IMR-90 (cell line): ENCODE results near the gene NPAS3. TPM values are rescaled to one million over a fixed set of nuclear protein-coding genes. Genes with fewer than 3 reads are reported as not detected.

Experiments
- ATAC-seq: fragments of 200-7000 bp; cut with Tn5 transposase; 2 replicates; pipeline ENCODE4 v1.9.1; 2020; ENCODE audit warnings: low read depth, mild to moderate bottlenecking, moderate library complexity
- BruUV-seq: library from RNA; stranded (reverse); fragments of 400-500 nt; replicated peaks from 2 replicates; lab custom pipeline; 2021; lab: Mats Ljungman, UMichigan
- CTCF ChIA-PET: fragments of 300-600 bp; formaldehyde crosslinking; extraction: SDS; loops from one replicate; lab custom pipeline; 2021; ENCODE audit warnings: antibody characterized with exemption; lab: Yijun Ruan, JAX
- POLR2A ChIA-PET: fragments of 300-600 bp; sonication (Branson Sonifier 250); formaldehyde crosslinking; loops from one replicate; lab custom pipeline; 2022; ENCODE audit warnings: antibody characterized with exemption; ENCODE audit not compliant: unreplicated experiment; lab: Charles Lee
- DNase-seq: peaks from one replicate; pipeline ENCODE4 v3.0.0; 2013
- H2AFZ ChIP-seq: replicated peaks from 2 replicates; pipeline ENCODE3; 2013; ENCODE audit warnings: low read length, mild to moderate bottlenecking; ENCODE audit not compliant: poor library complexity
- H2AK5ac ChIP-seq: 2 replicates; pipeline ENCODE4 v1.6.1; 2013; ENCODE audit warnings: low read depth, low read length, inconsistent platforms
- H2AK9ac ChIP-seq: replicated peaks from 2 replicates; pipeline ENCODE3; 2013; ENCODE audit warnings: mild to moderate bottlenecking, low read depth, low read length, moderate library complexity; ENCODE audit not compliant: poor library complexity
- H2BK120ac ChIP-seq: 2 replicates; pipeline ENCODE4 v1.6.1; 2013; ENCODE audit warnings: low read depth, low read length, inconsistent platforms
- H2BK15ac ChIP-seq: 3 replicates; pipeline ENCODE4 v1.6.1; 2013; ENCODE audit warnings: low read depth, low read length, inconsistent platforms
- H2BK20ac ChIP-seq: 2 replicates; pipeline ENCODE4 v1.6.1; 2013; ENCODE audit warnings: low read depth, mild to moderate bottlenecking, inconsistent platforms, low read length, moderate library complexity
- H2BK5ac ChIP-seq: 2 replicates; pipeline ENCODE4 v1.6.1; 2013; ENCODE audit warnings: mild to moderate bottlenecking, low read depth, low read length, inconsistent platforms; ENCODE audit not compliant: poor library complexity, severe bottlenecking
- H3K14ac ChIP-seq: replicated peaks from 2 replicates; pipeline ENCODE4 v1.6.1; 2013; ENCODE audit warnings: low read depth, low read length, inconsistent platforms
- H3K18ac ChIP-seq: 2 replicates; pipeline ENCODE4 v1.6.1; 2013; ENCODE audit warnings: low read depth, low read length, control low read depth
- H3K23ac ChIP-seq: 2 replicates; pipeline ENCODE4 v1.6.1; 2013; ENCODE audit warnings: low read depth, low read length, inconsistent platforms
- H3K27ac ChIP-seq: 2 replicates; pipeline ENCODE4 v1.5.1; 2013; ENCODE audit warnings: mild to moderate bottlenecking, control low read depth, low read length; ENCODE audit not compliant: insufficient read depth
- H3K27me3 ChIP-seq: 2 replicates; pipeline ENCODE4 v1.6.1; 2013; ENCODE audit warnings: low read length; ENCODE audit not compliant: control insufficient read depth, insufficient read depth
- H3K36me3 ChIP-seq: 2 replicates; pipeline ENCODE4 v1.6.1; 2013; ENCODE audit warnings: low read length, mixed read lengths; ENCODE audit not compliant: control insufficient read depth, insufficient read depth
- H3K4ac ChIP-seq: 2 replicates; pipeline ENCODE4 v1.6.1; 2013; ENCODE audit warnings: low read depth, low read length, inconsistent platforms
- H3K4me1 ChIP-seq: 2 replicates; pipeline ENCODE4 v1.6.1; 2013; ENCODE audit warnings: low read length, mixed read lengths; ENCODE audit not compliant: control insufficient read depth, insufficient read depth
- H3K4me2 ChIP-seq: 2 replicates; pipeline ENCODE4 v1.6.1; 2013; ENCODE audit warnings: low read depth, mild to moderate bottlenecking, control low read depth, low read length, moderate library complexity
- H3K4me3 ChIP-seq: 2 replicates; pipeline ENCODE4 v1.5.1; 2013; ENCODE audit warnings: low read depth, mild to moderate bottlenecking, control low read depth, low read length, moderate library complexity; ENCODE audit not compliant: insufficient read depth
- H3K56ac ChIP-seq: 2 replicates; pipeline ENCODE4 v1.6.1; 2013; ENCODE audit warnings: low read length, inconsistent platforms; ENCODE audit not compliant: insufficient read depth; ENCODE audit errors: extremely low read depth
- H3K79me1 ChIP-seq, 2 experiments: 2 replicates each; pipeline ENCODE4 v1.6.1; 2013; ENCODE audit warnings: low read length in 2 of 2, inconsistent platforms in 1 of 2, low read depth in 1 of 2
- H3K9ac ChIP-seq: 2 replicates; pipeline ENCODE4 v1.6.1; 2013; ENCODE audit warnings: low read depth, low read length, control low read depth
- H3K9me1 ChIP-seq: 2 replicates; pipeline ENCODE4 v1.6.1; 2013; ENCODE audit warnings: low read length, inconsistent platforms; ENCODE audit not compliant: insufficient read depth
- H3K9me3 ChIP-seq: 2 replicates; pipeline ENCODE4 v1.6.1; 2013; ENCODE audit warnings: low read length; ENCODE audit not compliant: control insufficient read depth, insufficient read depth
- H4K20me1 ChIP-seq: 2 replicates; pipeline ENCODE4 v1.6.1; 2013; ENCODE audit warnings: low read length, inconsistent platforms; ENCODE audit not compliant: insufficient read depth
- H4K5ac ChIP-seq: 2 replicates; pipeline ENCODE4 v1.6.1; 2013; ENCODE audit warnings: mild to moderate bottlenecking, low read depth, low read length, control low read depth
- H4K8ac ChIP-seq, 2 experiments: 2 replicates each; pipeline ENCODE4 v1.6.1; 2013; ENCODE audit warnings: low read depth in 2 of 2, low read length in 2 of 2, control low read depth in 1 of 2, inconsistent platforms in 1 of 2
- H4K91ac ChIP-seq: 2 replicates; pipeline ENCODE4 v1.6.1; 2013; ENCODE audit warnings: low read depth, low read length, inconsistent platforms; ENCODE audit not compliant: insufficient read depth
- BHLHE40 ChIP-seq: fragments of 150-350 bp; IDR thresholded peaks from 2 replicates; pipeline ENCODE4 v1.6.1; 2016; ENCODE audit warnings: mild to moderate bottlenecking, low read depth, low read length
- CEBPB ChIP-seq: IDR thresholded peaks from 2 replicates; pipeline ENCODE4 v1.6.1; 2012; ENCODE audit warnings: low read depth, low read length, improper control_type of control experiment
- CHD1 ChIP-seq: IDR thresholded peaks from 2 replicates; pipeline ENCODE4 v1.6.1; 2012; ENCODE audit warnings: low read depth, low read length, improper control_type of control experiment
- CTCF ChIP-seq: conservative IDR thresholded peaks from 2 replicates; pipeline ENCODE4 v1.5.1; 2012; ENCODE audit warnings: mild to moderate bottlenecking, low read depth, low read length, improper control_type of control experiment
- ELK1 ChIP-seq: fragments of 150-350 bp; IDR thresholded peaks from 2 replicates; pipeline ENCODE4 v1.6.1; 2016; ENCODE audit warnings: low read depth, mild to moderate bottlenecking, low read length, moderate library complexity, borderline replicate concordance
- FOS ChIP-seq: fragments of 150-350 bp; IDR thresholded peaks from 2 replicates; pipeline ENCODE4 v1.6.1; 2016; ENCODE audit warnings: low read depth, low read length
- MAFK ChIP-seq: IDR thresholded peaks from 2 replicates; pipeline ENCODE4 v1.6.1; 2012; ENCODE audit warnings: low read depth, low read length, improper control_type of control experiment
- MAZ ChIP-seq: IDR thresholded peaks from 2 replicates; pipeline ENCODE4 v1.6.1; 2012; ENCODE audit warnings: low read depth, mild to moderate bottlenecking, low read length, improper control_type of control experiment, moderate library complexity, borderline replicate concordance
- MXI1 ChIP-seq: IDR thresholded peaks from 2 replicates; pipeline ENCODE4 v1.6.1; 2012; ENCODE audit warnings: low read depth, mild to moderate bottlenecking, low read length, moderate library complexity, borderline replicate concordance
- NFE2L2 ChIP-seq: fragments of 150-350 bp; IDR thresholded peaks from 2 replicates; pipeline ENCODE4 v1.6.1; 2016; ENCODE audit warnings: low read depth, mild to moderate bottlenecking, low read length
- POLR2A ChIP-seq: IDR thresholded peaks from 2 replicates; pipeline ENCODE4 v1.6.1; 2012; ENCODE audit warnings: mild to moderate bottlenecking, low read depth, low read length
- RAD21 ChIP-seq: IDR thresholded peaks from 2 replicates; pipeline ENCODE4 v1.6.1; 2012; ENCODE audit warnings: low read length, improper control_type of control experiment
- RCOR1 ChIP-seq: IDR thresholded peaks from 2 replicates; pipeline ENCODE4 v1.6.1; 2012; ENCODE audit warnings: mild to moderate bottlenecking, low read length, improper control_type of control experiment; ENCODE audit not compliant: insufficient replicate concordance
- RFX5 ChIP-seq: IDR thresholded peaks from 2 replicates; pipeline ENCODE4 v1.8.0; 2012; ENCODE audit warnings: low read depth, mild to moderate bottlenecking, low read length, moderate library complexity
- SMC3 ChIP-seq: fragments of 150-350 bp; IDR thresholded peaks from 2 replicates; pipeline ENCODE4 v1.6.1; 2016; ENCODE audit warnings: low read depth, mild to moderate bottlenecking, antibody characterized with exemption, low read length, moderate library complexity
- USF2 ChIP-seq: fragments of 150-350 bp; IDR thresholded peaks from 2 replicates; pipeline ENCODE4 v1.6.1; 2017; ENCODE audit warnings: mild to moderate bottlenecking, antibody characterized with exemption, low read length, low read depth
- WGBS, 2 experiments: methylation state at CpG; one replicate each; pipeline versions ENCODE4 v1.1.5 to v1.1.7; 2013; ENCODE audit warnings: missing lambda C conversion rate in 2 of 2; ENCODE audit not compliant: insufficient read length in 1 of 2; ENCODE audit errors: extremely low coverage in 2 of 2; 5-methylcytosine and 5-hydroxymethylcytosine counted together
- dilution Hi-C: fragments of 300-500 bp; cut with HindIII; formaldehyde crosslinking; loops from one replicate; pipeline ENCODE4 v1.14.3; 2018; ENCODE audit warnings: low sequenced_read_pairs; ENCODE audit not compliant: unreplicated experiment
- in situ Hi-C: fragments of 300-500 bp; cut with MboI; formaldehyde crosslinking; loops from 3 replicates; pipeline ENCODE4 v1.14.3; 2019; ENCODE audit warnings: low sequenced_read_pairs, inconsistent platforms, mixed read lengths
- intact Hi-C: fragments of 100-400 bp; cut with micrococcal nuclease; formaldehyde crosslinking; loops from 2 replicates; pipeline ENCODE4 v1.10.0; 2022
- polyA plus RNA-seq, 3 experiments: library from polyadenylated mRNA; depleted of rRNA; stranded (reverse); fragments of >200 nt; gene quantifications; 2 replicates each; pipeline ENCODE4 v1.2.3, GENCODE V29; 2012; ENCODE audit warnings: low replicate concordance in 1 of 3
- total RNA-seq: library from RNA; depleted of rRNA; stranded (reverse); fragments of >200 nt; gene quantifications from 2 replicates; pipeline ENCODE4 v1.2.3, GENCODE V29; 2012

NPAS3 gene
- total and polyA plus RNA-seq, 2 of the 4 experiments (the other 2 are of a cell fraction) = not detected

GRCh38 chr14:33805593-33805992, 866.9 kb downstream of the NPAS3 start:
- H3K79me1 ChIP-seq = no peaks in the 10 kb centered on the region
- no peak overlapping the region for H2AK5ac ChIP-seq
- no peak overlapping the region for H2BK20ac ChIP-seq
- CTCF ChIA-PET = interaction anchor here (0.6 to 3.1 kb wide), 2 partner anchors 13 to 438 kb away, joined by 3 to 17 read pairs; no protein-coding TSS in a partner anchor
- TF ChIP-seq CEBPB (no peak), MAFK (no peak), ELK1 (no peak), RAD21 (no peak), RFX5 (no peak), RCOR1 (no peak), USF2 (no peak), BHLHE40 (no peak), MXI1 (no peak), SMC3 (no peak), CTCF (no peak), CHD1 (no peak), NFE2L2 (no peak), FOS (no peak), POLR2A (no peak), MAZ (no peak)
- DNase-seq (no peak), ATAC-seq (no peak)
- no peak overlapping the region for H3K18ac ChIP-seq
- H2BK5ac ChIP-seq = no peak overlapping the region
- POLR2A ChIA-PET = no interaction called here
- no peaks in the 10 kb centered on the region for H3K9me1 ChIP-seq
- intact Hi-C loops (no loop called here), in situ Hi-C loops (no loop called here), dilution Hi-C loops (no loop called here)
- H4K5ac ChIP-seq = no peak overlapping the region
- H2AFZ ChIP-seq = no peak overlapping the region
- H3K9me3 ChIP-seq = 0 out of 2 replicates have a peak, but pooled peaks cover 4% of the 10 kb centered on the region
- H3K9ac ChIP-seq = no peak overlapping the region
- no peaks in the 10 kb centered on the region for H4K20me1 ChIP-seq
- peaks cover 7% of the 10 kb centered on the region for H3K27me3 ChIP-seq
- H3K23ac ChIP-seq = no peak overlapping the region
- no peak overlapping the region for H3K27ac ChIP-seq
- H2BK120ac ChIP-seq = no peak overlapping the region
- H4K91ac ChIP-seq = no peak overlapping the region
- no peak overlapping the region for H3K4me3 ChIP-seq
- no peak overlapping the region for H3K14ac ChIP-seq
- no peaks in the 10 kb centered on the region for H3K36me3 ChIP-seq
- no peak overlapping the region for H3K56ac ChIP-seq
- H2BK15ac ChIP-seq = no peak overlapping the region
- H3K4me1 ChIP-seq = no peaks in the 10 kb centered on the region
- H4K8ac ChIP-seq = no peak overlapping the region
- no TSS peak for BruUV-seq
- H3K4me2 ChIP-seq = no peak overlapping the region
- no peak overlapping the region for H3K4ac ChIP-seq
- no peak overlapping the region for H2AK9ac ChIP-seq
- no CpG with 5 or more reads among the region's 2 CpGs for WGBS, 2 experiments
